ENCODE measurements around the gene ZIC2. TPM values are rescaled to one million over a fixed set of nuclear protein-coding genes. Genes with fewer than 3 reads are reported as not detected.

Gene ZIC2
- total RNA-seq, 1 donor from 2014 or later, result not detected

- intact Hi-C loops (cut with DNase I), result no loop called here
- no peak for DNase-seq (ENCODE audit: low spot score)
These were observed 9.3 kb upstream of the ZIC2 start for GRCh38 chr13:99972190-99972731.

GRCh38 chr13:99973163-99973807 is 8.3 kb upstream of the ZIC2 start:
- no peak for DNase-seq (ENCODE audit: low spot score)
- intact Hi-C loops (cut with DNase I), result no loop called here

GRCh38 chr13:99973808-99974185 is 7.8 kb upstream of the ZIC2 start:
- DNase-seq (ENCODE audit: low spot score), result no peak
- intact Hi-C loops (cut with DNase I), result no loop called here

- intact Hi-C loops (cut with DNase I), result no loop called here
- DNase-seq (ENCODE audit: low spot score), result no peak
These were observed 7.2 kb upstream of the ZIC2 start for GRCh38 chr13:99974296-99974938.

GRCh38 chr13:99974939-99975561 is 6.5 kb upstream of the ZIC2 start:
- intact Hi-C loops (cut with DNase I), result no loop called here
- DNase-seq (ENCODE audit: low spot score), result no peak

- intact Hi-C loops (cut with DNase I), result no loop called here
- DNase-seq (ENCODE audit: low spot score), result no peak
These were observed 6.0 kb upstream of the ZIC2 start for GRCh38 chr13:99975626-99976025.

- DNase-seq (ENCODE audit: low spot score), result no peak
- intact Hi-C loops (cut with DNase I), result no loop called here
These were observed 5.0 kb upstream of the ZIC2 start for GRCh38 chr13:99976575-99976974.

- DNase-seq (ENCODE audit: low spot score), result no peak
These were observed 4.2 kb upstream of the ZIC2 start for GRCh38 chr13:99977334-99977911.

GRCh38 chr13:99977912-99978798 is 3.4 kb upstream of the ZIC2 start:
- intact Hi-C loops (cut with DNase I), result no loop called here
- no peak for DNase-seq (ENCODE audit: low spot score)

More at GRCh38 chr13:99977334-99977911, 4.2 kb upstream of the ZIC2 start:
- intact Hi-C loops (cut with DNase I), result no loop called here

- intact Hi-C loops (cut with DNase I), result no loop called here
- no peak for DNase-seq (ENCODE audit: low spot score)
These were observed 2.7 kb upstream of the ZIC2 start for GRCh38 chr13:99978799-99979452.

- DNase-seq (ENCODE audit: low spot score), result no peak
- intact Hi-C loops (cut with DNase I), result loop anchor here (5.0 to 10.0 kb wide), 2 partner anchors 322 to 535 kb away; no protein-coding TSS in a partner anchor
These were observed 2.0 kb upstream of the ZIC2 start for GRCh38 chr13:99979453-99980200.

GRCh38 chr13:99980201-99980823 is 1.3 kb upstream of the ZIC2 start:
- intact Hi-C loops (cut with DNase I), result loop anchor here (5.0 to 10.0 kb wide), 2 partner anchors 323 to 534 kb away; no protein-coding TSS in a partner anchor
- no peak for DNase-seq (ENCODE audit: low spot score)

GRCh38 chr13:99980824-99981734 is 505 bp upstream of the ZIC2 start:
- no peak for DNase-seq (ENCODE audit: low spot score)
- intact Hi-C loops (cut with DNase I), result loop anchor here (5.0 to 10.0 kb wide), 2 partner anchors 324 to 534 kb away; no protein-coding TSS in a partner anchor

- DNase-seq (ENCODE audit: low spot score), result no peak
- intact Hi-C loops (cut with DNase I), result loop anchor here (5.0 to 10.0 kb wide), 2 partner anchors 325 to 533 kb away; no protein-coding TSS in a partner anchor
These were observed 599 bp downstream of the ZIC2 start for GRCh38 chr13:99982036-99982730.

GRCh38 chr13:99982731-99983498 is 1.3 kb downstream of the ZIC2 start:
- intact Hi-C loops (cut with DNase I), result loop anchor here (5.0 to 10.0 kb wide), 2 partner anchors 326 to 532 kb away; no protein-coding TSS in a partner anchor
- DNase-seq (ENCODE audit: low spot score), result no peak

All from cardiac septum (tissue), 1 donor.